Measurements from ENCODE around the gene MICAL2. TPM values are rescaled to one million over a fixed set of nuclear protein-coding genes. Genes with fewer than 3 reads are reported as not detected.

MICAL2 gene
- total RNA-seq, 1 experiment from 2014 or later: 247 TPM

DNA sequence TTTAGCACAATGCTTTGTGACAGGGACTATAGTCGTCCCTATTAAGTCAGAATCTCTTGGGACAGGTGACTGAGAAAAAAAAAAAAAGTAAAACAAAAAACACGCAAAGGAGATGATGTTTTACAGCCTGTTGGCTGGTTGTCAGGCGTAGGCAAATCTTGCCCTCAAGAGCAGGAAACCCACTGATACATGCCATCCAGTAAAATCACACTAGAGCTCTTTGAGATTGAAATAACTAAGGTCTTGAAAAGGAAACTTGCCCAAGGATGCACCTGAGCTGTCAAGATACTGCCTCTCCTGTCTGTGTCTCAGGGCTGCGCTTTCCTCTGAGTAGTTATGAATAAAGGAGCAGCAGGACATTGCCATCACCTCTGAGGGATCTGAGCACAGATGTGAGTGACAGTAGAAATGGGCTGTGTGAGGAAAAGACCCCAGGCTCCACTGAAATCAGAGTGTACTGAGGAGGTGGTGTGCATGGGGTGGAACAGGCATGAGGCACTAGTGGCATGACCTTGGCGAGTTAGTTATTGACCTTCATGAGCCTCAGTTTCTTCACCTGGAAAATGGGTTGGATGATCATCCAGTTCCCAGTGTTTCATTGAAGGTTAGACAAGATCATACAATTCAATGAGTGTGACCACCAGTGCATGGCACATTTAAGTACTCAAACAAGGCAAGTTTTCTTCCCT is 23.3 kb downstream of the MICAL2 start:
- H3K4me1 Mint-ChIP-seq (ENCODE audit: low read depth, unreplicated experiment): peaks cover 24% of the 10 kb centered on the region
- Histone ChIP-seq H3K4me1 (peaks cover 38% of the 10 kb centered on the region), H3K27me3 (replicated peaks; ENCODE audit: control insufficient read depth, insufficient read depth, low read length) (no peaks in the 10 kb centered on the region), H3K4me3 (ENCODE audit: low read depth, low read length) (no peak overlapping the region), H3K9me3 (no peaks in the 10 kb centered on the region), H3K36me3 (ENCODE audit: control insufficient read depth, insufficient read depth, low read length) (0 out of 2 replicates have a peak, but pooled peaks cover 2% of the 10 kb centered on the region)
- H3K9me3 Mint-ChIP-seq (ENCODE audit: unreplicated experiment): no peaks in the 10 kb centered on the region
- TF ChIP-seq, protein P1, sequence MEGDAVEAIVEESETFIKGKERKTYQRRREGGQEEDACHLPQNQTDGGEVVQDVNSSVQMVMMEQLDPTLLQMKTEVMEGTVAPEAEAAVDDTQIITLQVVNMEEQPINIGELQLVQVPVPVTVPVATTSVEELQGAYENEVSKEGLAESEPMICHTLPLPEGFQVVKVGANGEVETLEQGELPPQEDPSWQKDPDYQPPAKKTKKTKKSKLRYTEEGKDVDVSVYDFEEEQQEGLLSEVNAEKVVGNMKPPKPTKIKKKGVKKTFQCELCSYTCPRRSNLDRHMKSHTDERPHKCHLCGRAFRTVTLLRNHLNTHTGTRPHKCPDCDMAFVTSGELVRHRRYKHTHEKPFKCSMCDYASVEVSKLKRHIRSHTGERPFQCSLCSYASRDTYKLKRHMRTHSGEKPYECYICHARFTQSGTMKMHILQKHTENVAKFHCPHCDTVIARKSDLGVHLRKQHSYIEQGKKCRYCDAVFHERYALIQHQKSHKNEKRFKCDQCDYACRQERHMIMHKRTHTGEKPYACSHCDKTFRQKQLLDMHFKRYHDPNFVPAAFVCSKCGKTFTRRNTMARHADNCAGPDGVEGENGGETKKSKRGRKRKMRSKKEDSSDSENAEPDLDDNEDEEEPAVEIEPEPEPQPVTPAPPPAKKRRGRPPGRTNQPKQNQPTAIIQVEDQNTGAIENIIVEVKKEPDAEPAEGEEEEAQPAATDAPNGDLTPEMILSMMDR (IDR thresholded peaks at IDR 0.05; ENCODE audit: insufficient read depth in 1 of 2, low read depth in 1 of 2, low read length in 1 of 2, severe bottlenecking in 1 of 2, unreplicated experiment in 1 of 2): no peak
- H3K36me3 Mint-ChIP-seq (ENCODE audit: insufficient read depth, unreplicated experiment): peaks cover 49% of the 10 kb centered on the region
- POLR2A ChIA-PET: no interaction called here
- BruUV-seq (replicated peaks): no TSS peak
- no peak overlapping the region for H3K4me3 Mint-ChIP-seq (ENCODE audit: unreplicated experiment)
- intact Hi-C loops (cut with micrococcal nuclease; ENCODE audit: unreplicated experiment): no loop called here
- H3K27ac Mint-ChIP-seq (ENCODE audit: unreplicated experiment): peak overlapping the region; percentile 77
- no peaks in the 10 kb centered on the region for H3K27me3 Mint-ChIP-seq (ENCODE audit: insufficient read depth, unreplicated experiment)
- CTCF ChIA-PET: no interaction called here
- DNase-seq: no peak

DNA sequence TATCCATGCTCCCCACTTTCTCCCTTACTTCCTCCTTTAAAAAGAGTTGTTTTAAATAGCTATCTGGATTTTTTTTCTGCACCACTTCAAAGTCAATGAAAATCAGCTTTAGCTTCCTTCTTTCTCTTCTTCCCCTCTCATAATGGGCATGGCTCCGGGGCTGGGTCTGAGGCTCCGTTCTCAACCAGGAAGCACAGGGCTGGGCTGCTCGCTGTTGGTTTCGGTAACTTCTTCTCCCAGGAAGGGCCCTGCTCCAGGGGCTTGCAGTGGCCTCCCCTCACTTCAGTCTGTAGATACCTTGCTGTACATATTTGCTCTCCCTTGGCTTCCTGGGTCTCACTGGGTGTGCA is 23.8 kb downstream of the MICAL2 start:
- peaks cover 41% of the 10 kb centered on the region for H3K4me1 ChIP-seq
- no peak for DNase-seq
- H3K9me3 ChIP-seq: no peaks in the 10 kb centered on the region
- no TSS peak for BruUV-seq (replicated peaks)
- peaks cover 53% of the 10 kb centered on the region for H3K36me3 Mint-ChIP-seq (ENCODE audit: insufficient read depth, unreplicated experiment)
- peak overlapping the region; percentile 77 for H3K27ac Mint-ChIP-seq (ENCODE audit: unreplicated experiment)
- no peak overlapping the region for H3K4me3 Mint-ChIP-seq (ENCODE audit: unreplicated experiment)
- H3K27me3 ChIP-seq (replicated peaks; ENCODE audit: control insufficient read depth, insufficient read depth, low read length): no peaks in the 10 kb centered on the region
- intact Hi-C loops (cut with micrococcal nuclease; ENCODE audit: unreplicated experiment): no loop called here
- H3K36me3 ChIP-seq (ENCODE audit: control insufficient read depth, insufficient read depth, low read length): 0 out of 2 replicates have a peak, but pooled peaks cover 2% of the 10 kb centered on the region
- H3K4me3 ChIP-seq (ENCODE audit: low read depth, low read length): no peak overlapping the region
- CTCF ChIA-PET: no interaction called here
- TF ChIP-seq, protein P1 (IDR thresholded peaks at IDR 0.05; ENCODE audit: insufficient read depth in 1 of 2, low read depth in 1 of 2, low read length in 1 of 2, severe bottlenecking in 1 of 2, unreplicated experiment in 1 of 2): no peak
- H3K9me3 Mint-ChIP-seq (ENCODE audit: unreplicated experiment): no peaks in the 10 kb centered on the region
- no peaks in the 10 kb centered on the region for H3K27me3 Mint-ChIP-seq (ENCODE audit: insufficient read depth, unreplicated experiment)
- peaks cover 27% of the 10 kb centered on the region for H3K4me1 Mint-ChIP-seq (ENCODE audit: low read depth, unreplicated experiment)
- POLR2A ChIA-PET: interaction anchor here (1.4 kb wide), 1 partner anchor 9 kb away, joined by 3 read pairs; no protein-coding TSS in a partner anchor

DNA sequence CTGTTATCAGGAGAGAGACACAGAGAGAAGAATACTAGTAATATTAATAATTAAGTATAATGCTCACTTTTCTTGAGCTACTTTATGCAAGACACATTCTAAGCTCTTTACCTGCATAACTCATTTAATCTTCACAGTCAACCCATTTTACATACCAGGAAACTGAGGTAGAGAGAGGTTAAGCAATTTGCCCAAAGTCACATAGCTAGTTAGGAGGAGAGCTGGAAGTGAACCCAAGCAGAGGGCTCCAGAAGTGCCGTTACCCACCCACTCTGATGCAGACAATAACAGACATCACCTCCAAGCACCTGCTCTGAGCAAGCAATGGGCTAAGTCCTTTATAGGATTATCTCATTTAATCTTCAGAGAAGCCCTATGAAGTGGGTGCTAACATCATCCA is 24.8 kb downstream of the MICAL2 start:
- Mint-ChIP-seq H3K9me3 (ENCODE audit: unreplicated experiment) (no peaks in the 10 kb centered on the region), H3K4me1 (ENCODE audit: low read depth, unreplicated experiment) (peaks cover 28% of the 10 kb centered on the region), H3K27ac (ENCODE audit: unreplicated experiment) (peak overlapping the region; percentile 77), H3K36me3 (ENCODE audit: insufficient read depth, unreplicated experiment) (peaks cover 57% of the 10 kb centered on the region), H3K27me3 (ENCODE audit: insufficient read depth, unreplicated experiment) (no peaks in the 10 kb centered on the region), H3K4me3 (ENCODE audit: unreplicated experiment) (no peak overlapping the region)
- no peaks in the 10 kb centered on the region for H3K9me3 ChIP-seq
- ChIA-PET POLR2A (interaction anchor here (1.4 kb wide), 1 partner anchor 8 kb away, joined by 3 read pairs; no protein-coding TSS in a partner anchor), CTCF (interaction anchor here (1.6 kb wide), 1 partner anchor 88 kb away, joined by 3 read pairs; no protein-coding TSS in a partner anchor)
- 0 out of 2 replicates have a peak, but pooled peaks cover 2% of the 10 kb centered on the region for H3K36me3 ChIP-seq (ENCODE audit: control insufficient read depth, insufficient read depth, low read length)
- H3K4me3 ChIP-seq (ENCODE audit: low read depth, low read length): no peak overlapping the region
- TF ChIP-seq, protein P1 (IDR thresholded peaks at IDR 0.05; ENCODE audit: insufficient read depth in 1 of 2, low read depth in 1 of 2, low read length in 1 of 2, severe bottlenecking in 1 of 2, unreplicated experiment in 1 of 2): no peak
- no peak for DNase-seq
- no peaks in the 10 kb centered on the region for H3K27me3 ChIP-seq (replicated peaks; ENCODE audit: control insufficient read depth, insufficient read depth, low read length)
- no TSS peak for BruUV-seq (replicated peaks)
- intact Hi-C loops (cut with micrococcal nuclease; ENCODE audit: unreplicated experiment): no loop called here
- peaks cover 46% of the 10 kb centered on the region for H3K4me1 ChIP-seq

Data from Caco-2 (cell line).